HUDEP-2 (cell line): ENCODE results near the gene DPF3.

Experiments used
- DNase-seq, 76 experiments: peaks; one replicate each; lab custom pipeline; 2025; ENCODE audit not compliant: unreplicated experiment in 76 of 76; lab: John Stamatoyannopoulos, UW

Gene DPF3

DNA sequence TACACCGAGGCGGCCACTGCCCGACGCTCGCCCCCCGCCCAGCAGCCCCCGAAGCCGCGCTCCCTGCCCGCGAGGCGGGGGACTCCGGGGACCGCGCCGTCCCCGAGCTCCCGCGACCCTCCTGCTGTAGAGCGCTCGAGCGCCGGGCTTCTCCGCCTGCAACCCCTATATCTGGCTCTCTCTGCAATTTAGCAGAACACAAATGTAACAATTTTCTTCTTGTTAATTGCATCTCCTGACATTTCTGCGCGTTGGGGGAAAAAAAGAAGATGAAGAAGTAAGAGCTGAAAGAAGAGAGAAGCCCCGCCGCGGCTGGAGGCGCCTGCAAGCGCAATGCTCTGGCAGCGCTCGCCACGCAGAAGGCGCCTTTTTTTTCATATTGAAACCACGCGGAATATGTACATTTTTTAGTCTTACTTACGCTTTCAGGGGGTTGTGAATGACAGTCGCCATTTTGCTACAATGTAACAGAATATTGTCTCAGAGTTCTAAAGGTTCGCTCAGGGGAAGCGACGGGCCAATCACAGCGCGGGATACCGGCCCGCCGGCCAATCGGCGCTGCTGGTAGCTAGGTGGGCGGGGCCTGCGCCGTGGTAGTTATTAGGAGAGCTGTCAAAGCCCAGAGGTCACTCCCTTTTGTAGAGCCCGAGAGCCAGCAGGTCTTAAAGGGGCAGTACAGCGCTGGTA lies at the start of gene DPF3:
DPF3 (minus strand) TSS at position 466 of the 687 bp plus-strand sequence; CDS start at position 453, 13 bp downstream.
- DNase-seq, result peak in 75 of 76 experiments; percentile 36 to 98 (median 93)

DNA sequence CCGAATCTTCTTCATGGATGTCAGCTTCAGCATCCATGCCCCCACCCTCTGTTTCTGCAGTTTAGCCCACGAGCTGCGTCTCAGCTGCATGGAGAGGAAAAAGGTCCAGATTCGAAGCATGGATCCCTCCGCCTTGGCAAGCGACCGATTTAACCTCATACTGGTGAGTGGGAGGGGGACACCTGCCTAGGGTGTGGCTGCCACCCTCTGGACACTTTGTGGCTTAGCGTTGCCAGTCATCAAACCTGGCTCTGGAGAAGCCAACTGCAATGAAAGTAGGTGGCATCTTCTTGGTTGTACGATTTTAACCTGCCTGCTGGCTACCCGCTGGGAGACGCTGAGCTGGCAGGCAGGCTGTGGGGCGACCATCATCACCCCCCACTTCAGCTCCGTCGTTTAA lies 49.0 kb upstream of the DPF3 start:
- DNase-seq, result no peak

DNA sequence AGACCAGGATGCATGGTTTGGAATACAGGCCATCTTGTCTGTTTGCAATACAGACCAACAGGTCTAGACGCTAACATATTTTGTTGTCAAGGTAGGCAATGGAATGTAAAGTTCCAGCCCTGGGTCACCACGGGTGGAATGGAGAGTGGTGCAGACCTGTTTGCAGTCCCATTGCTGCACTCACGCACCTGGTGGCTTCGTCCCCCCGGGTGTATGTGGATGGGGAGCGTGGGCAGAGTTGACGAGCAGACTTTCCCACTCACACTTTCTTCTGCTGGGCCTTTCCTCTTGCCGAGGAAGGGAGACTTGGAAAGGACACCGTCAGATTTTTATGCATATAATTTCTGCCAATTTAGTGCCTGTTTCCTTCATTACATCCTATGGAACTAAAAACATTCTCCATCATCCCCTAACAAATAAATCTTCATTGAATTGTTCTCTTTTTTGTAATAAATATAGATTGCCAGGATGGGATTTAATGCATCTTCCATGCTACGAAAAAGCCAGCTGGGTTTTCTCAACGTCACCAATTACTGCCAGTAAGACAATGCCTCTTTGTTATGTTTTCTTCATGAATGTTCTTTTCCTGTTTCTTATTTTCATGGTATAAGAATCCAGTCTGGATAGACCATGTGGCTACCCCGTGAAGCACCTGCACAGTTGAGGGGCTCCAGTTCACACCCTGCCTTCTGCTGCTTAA lies 47.5 kb upstream of the DPF3 start:
- no peak for DNase-seq

DNA sequence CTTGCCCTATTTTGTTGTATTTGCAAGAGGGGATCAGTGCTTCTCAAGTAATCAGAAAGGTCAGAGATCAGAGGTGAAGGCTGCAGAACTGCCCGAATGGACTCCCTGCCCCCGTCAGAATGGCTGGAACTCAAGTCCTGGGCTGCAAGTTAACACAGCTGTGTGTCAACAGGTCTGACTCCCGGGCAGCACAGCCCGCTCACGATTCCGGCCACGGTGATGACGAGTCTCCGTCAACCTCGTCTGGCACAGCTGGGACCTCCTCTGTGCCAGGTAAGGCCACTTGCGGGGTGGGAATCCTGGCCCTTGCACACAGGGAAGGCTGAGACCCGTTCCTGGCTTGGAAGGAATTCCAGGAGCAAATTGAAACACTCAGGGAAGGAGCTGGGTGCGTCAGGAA lies 45.7 kb upstream of the DPF3 start:
- no peak for DNase-seq

DNA sequence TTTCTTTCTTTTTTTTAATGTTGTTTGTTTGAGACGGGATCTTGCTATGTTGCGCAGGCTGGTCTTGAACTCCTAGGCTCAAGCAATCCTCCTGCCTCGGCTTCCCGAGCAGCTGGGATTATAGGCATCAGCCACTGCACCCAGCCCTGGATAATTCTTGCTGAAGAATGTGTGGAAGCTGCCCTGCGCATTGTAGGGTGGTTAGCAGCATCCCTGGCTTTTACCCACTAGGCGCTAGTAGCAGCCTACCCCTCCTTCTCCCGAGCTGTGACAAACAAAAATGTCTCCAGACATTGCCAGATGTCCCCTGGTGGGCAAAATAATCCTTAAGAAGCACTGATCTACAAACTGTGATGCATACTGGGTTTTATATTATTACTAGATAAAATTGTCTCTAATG lies 39.0 kb upstream of the DPF3 start:
- no peak for DNase-seq

GRCh38 chr14:72929316-72930080 lies 35.6 kb upstream of the DPF3 start:
- DNase-seq, result no peak

DNA sequence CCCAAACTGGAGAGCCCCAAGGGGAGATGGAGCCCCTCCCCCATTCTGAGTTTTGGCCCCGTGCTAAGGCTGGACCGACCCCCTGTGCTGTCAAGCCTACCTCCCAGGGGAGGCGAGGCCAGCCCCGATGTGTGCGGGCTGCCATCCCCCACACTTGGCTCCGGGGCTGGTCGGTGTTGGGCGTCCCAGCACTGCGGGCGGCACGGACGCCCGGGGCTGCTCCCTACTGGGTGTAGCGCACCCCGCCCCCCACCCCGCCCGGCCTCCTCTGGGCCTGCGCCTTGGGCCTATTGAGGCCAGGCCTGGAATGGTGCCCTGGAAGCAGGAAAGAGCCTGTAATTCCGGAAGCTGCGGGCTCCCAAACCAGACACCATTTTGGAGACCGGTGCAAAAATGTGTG lies 35.0 kb upstream of the DPF3 start:
- DNase-seq, result no peak

DNA sequence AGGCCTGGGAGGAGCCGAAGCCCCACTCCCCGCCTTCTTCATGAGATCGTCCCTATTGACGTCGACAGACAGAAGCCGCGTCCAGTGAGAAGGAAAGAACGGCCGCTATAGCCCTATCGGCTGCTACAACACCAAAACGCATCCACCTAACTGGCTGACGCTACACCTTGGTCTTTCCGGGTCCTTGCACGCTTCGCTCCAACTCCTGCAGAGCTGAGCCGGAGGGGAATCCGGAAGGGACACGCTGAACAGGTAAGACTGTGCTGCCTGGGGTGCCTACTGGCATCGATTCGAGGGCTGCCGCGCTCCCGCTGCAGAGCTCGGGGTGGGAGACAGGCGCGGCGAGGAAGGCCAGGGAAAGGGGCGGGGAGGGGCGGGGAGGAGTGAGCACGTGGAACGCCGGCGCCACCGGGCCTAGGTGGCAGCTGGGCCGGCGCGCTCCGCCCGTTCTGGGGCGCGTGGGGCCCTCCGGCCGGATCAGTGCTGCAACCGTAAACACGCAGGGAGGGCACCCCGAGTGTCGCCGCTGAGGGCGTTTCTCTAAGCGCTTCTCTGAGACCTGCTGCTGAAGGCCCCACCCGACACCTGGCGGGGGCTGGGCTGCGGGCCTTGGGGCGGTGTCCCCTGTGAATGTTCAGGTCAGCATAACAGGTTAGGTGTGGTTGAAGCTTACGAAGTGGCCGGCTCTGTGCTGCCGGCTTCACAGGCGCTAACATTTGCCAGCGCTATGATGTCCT lies 32.6 kb upstream of the DPF3 start, which contains the start of gene DCAF4:
DCAF4 (plus strand) TSS at position 173 of the 737 bp plus-strand sequence. CDS start 11,515 bp downstream, outside the sequence.
- peak; percentile 49 to 98 (median 93) for DNase-seq

DNA sequence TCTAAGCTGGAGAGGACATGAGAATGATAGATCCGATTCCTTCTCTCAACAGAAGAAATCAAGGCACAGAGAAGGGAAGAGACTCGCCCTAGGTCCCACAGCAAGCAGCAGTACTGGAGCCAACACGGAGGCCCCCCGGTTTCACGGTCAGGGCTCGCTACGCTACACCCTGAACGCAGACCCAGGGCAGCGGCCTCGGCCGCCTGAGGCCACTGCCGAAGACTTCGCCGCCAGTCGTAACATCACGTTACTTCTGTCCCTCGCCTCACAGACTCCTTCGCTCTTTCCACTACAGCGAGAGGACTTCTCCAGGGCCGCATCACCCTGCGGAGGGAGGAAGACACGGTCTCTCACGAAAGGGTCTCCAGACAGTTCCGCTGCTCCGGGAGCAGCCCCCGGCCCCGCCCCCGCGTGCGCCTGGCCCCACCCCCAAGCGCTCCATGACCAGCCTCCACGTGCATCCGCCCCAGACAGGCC lies 32.0 kb upstream of the DPF3 start:
- DNase-seq, result peak in 2 of 76 experiments; percentile 63 to 65

- DNase-seq, result no peak
These were observed 31.4 kb upstream of the DPF3 start for GRCh38 chr14:72925171-72925759.

DNA sequence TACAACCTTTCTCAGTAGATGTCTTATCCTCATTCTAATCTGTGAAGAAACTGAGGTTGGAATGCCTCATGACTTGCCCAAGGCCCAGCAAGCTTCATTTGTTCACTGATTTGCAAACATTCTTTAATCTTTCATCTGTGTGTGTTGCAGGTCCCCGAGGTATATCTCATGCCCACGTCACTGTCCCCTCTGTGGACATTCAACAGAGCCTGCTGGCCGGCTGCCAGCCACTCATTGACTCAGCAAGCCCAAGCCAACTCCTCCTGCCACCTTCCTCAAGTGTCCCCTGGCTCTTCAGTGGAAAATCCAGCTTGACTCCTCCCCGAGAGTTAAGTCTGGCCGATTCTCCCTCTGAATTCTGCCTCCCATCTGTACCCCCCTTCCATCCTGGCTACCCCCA lies 30.4 kb upstream of the DPF3 start:
- peak in 40 of 76 experiments; percentile 4 to 67 (median 33) for DNase-seq

DNA sequence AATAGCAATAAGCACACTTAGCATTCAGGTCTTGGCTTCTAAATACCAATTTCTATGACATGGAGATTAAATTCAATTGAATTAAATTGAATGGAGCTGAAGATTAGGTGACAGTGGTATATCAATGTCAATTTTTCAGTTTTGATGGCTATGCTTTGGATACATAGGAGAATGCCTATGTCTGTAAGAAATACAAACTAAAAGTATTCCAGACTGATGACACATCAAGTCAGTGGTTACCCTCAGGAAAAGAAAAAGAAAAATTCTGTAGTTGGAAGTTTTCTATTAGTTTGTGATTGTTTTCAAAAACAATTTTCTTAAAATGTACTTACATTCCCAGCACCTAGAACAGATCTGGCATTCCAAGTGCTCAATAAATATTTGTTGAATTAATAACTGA lies 27.5 kb upstream of the DPF3 start:
- no peak for DNase-seq

DNA sequence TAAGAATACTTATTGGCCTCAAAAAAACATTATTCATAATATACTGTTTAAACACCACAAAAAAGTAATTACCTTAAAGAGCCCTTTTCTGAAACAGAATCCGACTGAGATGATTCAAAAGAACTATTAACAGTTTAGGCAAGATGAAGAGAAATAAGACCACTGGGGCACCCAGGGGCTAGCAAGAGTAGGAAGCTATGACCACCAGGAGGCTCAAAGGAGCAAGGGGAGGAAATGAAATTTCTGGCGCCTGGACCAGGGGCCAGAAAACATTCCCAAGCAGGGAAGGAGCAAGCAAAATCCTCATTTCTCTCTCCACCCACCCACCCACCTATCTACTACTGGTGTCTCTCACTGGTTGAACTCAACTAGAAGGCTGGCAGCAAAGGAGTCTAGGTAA lies 26.1 kb upstream of the DPF3 start:
- no peak for DNase-seq

GRCh38 chr14:72917094-72917802 lies 23.3 kb upstream of the DPF3 start:
- no peak for DNase-seq

GRCh38 chr14:72916174-72916573 lies 22.3 kb upstream of the DPF3 start:
- DNase-seq, result no peak

DNA sequence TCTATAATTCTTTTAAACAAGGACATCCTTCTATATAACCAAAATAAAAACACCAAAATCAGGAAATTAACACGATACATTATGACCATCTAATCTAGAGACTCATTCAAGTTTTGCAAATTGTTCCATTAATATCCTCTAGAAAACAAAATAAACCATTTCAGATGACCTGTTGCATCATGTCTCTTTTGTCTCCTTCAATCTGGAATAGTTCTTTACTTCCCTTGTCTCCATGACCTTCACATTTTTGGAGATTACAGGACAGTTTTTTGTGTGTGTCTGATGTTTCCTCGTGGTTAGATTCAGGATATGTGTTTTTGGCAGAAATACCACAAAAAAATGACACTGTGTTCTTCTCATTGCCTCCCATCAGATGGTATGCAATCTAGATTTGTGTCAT lies 19.9 kb upstream of the DPF3 start:
- DNase-seq, result no peak

GRCh38 chr14:72909163-72909562 lies 15.3 kb upstream of the DPF3 start:
- DNase-seq, result no peak

DNA sequence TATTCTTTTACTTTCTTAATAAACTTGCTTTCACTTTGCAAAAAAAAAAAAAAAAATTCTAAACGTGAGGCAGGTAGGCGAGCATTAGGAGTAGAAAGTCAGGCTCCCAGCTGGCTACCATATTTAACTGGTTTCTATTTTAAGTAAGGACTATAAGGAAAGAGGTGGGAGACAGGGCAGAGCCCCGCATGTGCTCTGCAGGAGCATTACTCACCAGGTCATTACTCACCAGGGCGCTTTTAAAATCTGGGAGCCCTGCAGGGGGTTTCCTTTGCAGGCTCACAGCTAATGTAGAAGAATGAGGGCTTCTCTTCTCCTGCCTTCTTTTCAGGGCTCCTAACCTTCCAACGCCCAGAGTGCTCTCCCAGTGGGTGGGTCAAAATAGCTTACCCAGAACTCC lies 14.0 kb upstream of the DPF3 start:
- DNase-seq, result peak in 1 of 76 experiments; percentile 6

DNA sequence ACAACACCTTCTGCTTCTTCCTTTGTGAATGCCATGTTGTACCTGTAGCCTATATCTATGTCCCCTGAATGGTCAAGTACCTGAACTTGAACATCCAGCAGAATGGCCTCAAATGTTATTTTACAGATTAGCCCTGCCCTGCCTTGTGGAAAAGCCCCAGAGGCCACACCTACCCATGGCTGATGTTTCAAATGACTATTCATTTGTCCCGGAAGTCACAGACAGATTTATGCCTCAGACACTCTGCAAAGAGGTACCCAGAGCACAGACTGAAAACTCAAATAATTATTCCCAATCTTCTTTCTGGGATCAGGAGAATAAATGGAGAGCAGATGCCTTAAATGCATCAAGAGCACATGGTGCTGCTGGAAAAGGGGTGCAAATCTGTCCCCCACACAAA lies 13.0 kb upstream of the DPF3 start:
- DNase-seq, result peak in 2 of 76 experiments; percentile 3 to 4

DNA sequence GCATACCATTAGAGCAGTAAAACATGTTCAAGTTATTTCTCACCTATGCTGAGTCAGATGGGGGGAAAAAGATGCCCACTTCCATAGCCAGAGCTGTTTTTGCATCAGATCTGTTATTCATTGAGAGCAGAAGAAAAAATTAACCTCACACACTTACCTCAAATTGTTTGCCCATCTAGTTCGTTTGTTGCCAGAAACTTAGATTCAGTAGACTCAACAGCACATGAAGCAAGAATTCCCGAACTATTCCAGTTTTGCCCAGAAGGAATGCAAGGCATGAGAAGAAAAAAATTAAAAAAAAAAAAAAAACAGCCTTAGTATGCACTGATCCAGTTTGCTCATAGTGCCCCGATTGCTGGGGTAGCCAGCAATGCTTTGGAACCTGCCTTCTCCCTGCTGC lies 12.4 kb upstream of the DPF3 start:
- no peak for DNase-seq
